A549 (cell line): ENCODE data around the gene NKD1.

ENCODE experiments used
- CEBPB ChIP-seq, 2 experiments: fragments of >200 bp in 1 of 2; sonication (Bioruptor Twin) in 1 of 2; formaldehyde crosslinking in 1 of 2; IDR thresholded peaks; 2 replicates each; pipeline ENCODE4 v1.6.1; 2012 to 2016
- CTCF ChIP-seq: fragments of >200 bp; sonication (Bioruptor Twin); formaldehyde crosslinking; IDR thresholded peaks from 3 replicates; pipeline ENCODE4 v1.5.1; 2016
- HDAC2 ChIP-seq: fragments of 200-600 bp; sonication (generic); IDR thresholded peaks from 2 replicates; pipeline ENCODE4 v1.6.1; 2016
- HOXB13 ChIP-seq: fragments of 250-450 bp; sonication (Bioruptor Pico); IDR thresholded peaks from 2 replicates; pipeline ENCODE4 v1.5.0; 2020; ENCODE audit warnings: low read depth, mild to moderate bottlenecking, moderate library complexity
- KDM5A ChIP-seq: fragments of 200-600 bp; sonication (generic); IDR thresholded peaks from 2 replicates; pipeline ENCODE4 v1.6.1; 2016; ENCODE audit warnings: antibody characterized with exemption, mild to moderate bottlenecking
- MAX ChIP-seq: IDR thresholded peaks from 2 replicates; pipeline ENCODE4 v1.6.1; 2012
- MAZ ChIP-seq: fragments of 150-350 bp; IDR thresholded peaks from 2 replicates; pipeline ENCODE4 v1.6.1; 2014; ENCODE audit warnings: antibody characterized with exemption, low read depth, low read length, borderline replicate concordance
- POLR2A ChIP-seq: IDR thresholded peaks from 2 replicates; pipeline ENCODE4 v1.6.1; 2012; ENCODE audit warnings: mild to moderate bottlenecking, low read length
- RAD21 ChIP-seq, 2 experiments: fragments of >200 bp in 1 of 2; sonication (Bioruptor Twin) in 1 of 2; formaldehyde crosslinking in 1 of 2; IDR thresholded peaks in 1 of 2; conservative IDR thresholded peaks in 1 of 2; 2 replicates in 1 of 2; 3 replicates in 1 of 2; pipeline ENCODE4 v1.6.1; 2012 to 2018; ENCODE audit warnings: inconsistent platforms in 1 of 2
- RCOR1 ChIP-seq: fragments of 150-350 bp; IDR thresholded peaks from 2 replicates; pipeline ENCODE4 v1.6.1; 2014; ENCODE audit warnings: antibody characterized with exemption, low read length, low read depth
- REST ChIP-seq: fragments of 200-600 bp; sonication (generic); IDR thresholded peaks from 2 replicates; pipeline ENCODE4 v1.6.1; 2016; ENCODE audit warnings: antibody characterized with exemption, mild to moderate bottlenecking, moderate library complexity
- RFX5 ChIP-seq: fragments of 450-650 bp; IDR thresholded peaks from 2 replicates; pipeline ENCODE4 v1.7.1; 2014; ENCODE audit warnings: antibody characterized with exemption, mild to moderate bottlenecking, moderate library complexity
- RNF2 ChIP-seq: fragments of 200-600 bp; sonication (generic); IDR thresholded peaks from 2 replicates; pipeline ENCODE4 v1.6.1; 2016; ENCODE audit warnings: low read depth, mild to moderate bottlenecking, antibody characterized with exemption, moderate library complexity, borderline replicate concordance
- USF2 ChIP-seq: fragments of 450-650 bp; IDR thresholded peaks from 2 replicates; pipeline ENCODE4 v1.6.1; 2014; ENCODE audit warnings: antibody characterized with exemption

- TF ChIP-seq HOXB13 (CRISPR knock-in tag) (no peak), RCOR1 (no peak), CTCF (no peak), POLR2A (no peak), RFX5 (no peak), USF2 (no peak), RNF2 (no peak), CEBPB (IDR thresholded peaks at IDR 0.05) (no peak), REST (no peak), MAZ (no peak), MAX (no peak), HDAC2 (no peak), RAD21 (conservative IDR thresholded peaks at IDR 0.05 in 1 of 2, IDR thresholded peaks at IDR 0.05 in 1 of 2) (no peak), KDM5A (no peak)
Observed at GRCh38 chr16:50611995-50612848, 64.0 kb downstream of the NKD1 start.
